ENCODE measurements around the gene YWHAB. TPM values are rescaled to one million over a fixed set of nuclear protein-coding genes. Genes with fewer than 3 reads are reported as not detected.
A peak's percentile ranks its signal among the peaks of the same experiment; 100 is the strongest.
"Not testable (repeated sequence)": the region's sequence is repeated elsewhere in the genome, so short reads cannot be mapped to it uniquely, and the experiment has no call there.

YWHAB gene
- total RNA-seq, 1 donor from 2014 or later: 158 TPM

GRCh38 chr20:44869471-44869870, 16.0 kb upstream of the YWHAB start:
- no peak for ATAC-seq

GRCh38 chr20:44882360-44882759, 3.1 kb upstream of the YWHAB start:
- not testable (repeated sequence) for ATAC-seq

- ATAC-seq: no peak
Observed at GRCh38 chr20:44883214-44883902, 2.1 kb upstream of the YWHAB start.

GRCh38 chr20:44884907-44885391, 556 bp upstream of the YWHAB start:
- ATAC-seq: no peak

GRCh38 chr20:44886266-44886651, 754 bp downstream of the YWHAB start:
- no peak for ATAC-seq

GRCh38 chr20:44886828-44887227, 1.3 kb downstream of the YWHAB start:
- ATAC-seq: no peak

- no peak for ATAC-seq
Observed at GRCh38 chr20:44887466-44887865, 2.0 kb downstream of the YWHAB start.

- ATAC-seq: peak; percentile 40
Observed at GRCh38 chr20:44888226-44889103, 3.0 kb downstream of the YWHAB start.

GRCh38 chr20:44891826-44892225, 6.3 kb downstream of the YWHAB start:
- no peak for ATAC-seq

- ATAC-seq: no peak
Observed at GRCh38 chr20:44894959-44895358, 9.5 kb downstream of the YWHAB start.

- no peak for ATAC-seq
Observed at GRCh38 chr20:44896583-44896982, 11.1 kb downstream of the YWHAB start.

- no peak for ATAC-seq
Observed at GRCh38 chr20:44897133-44897532, 11.6 kb downstream of the YWHAB start.

- peak; percentile 56 for ATAC-seq
Observed at GRCh38 chr20:44900231-44900854, 14.8 kb downstream of the YWHAB start.

- ATAC-seq: peak; percentile 44
Observed at GRCh38 chr20:44901974-44902373, 16.5 kb downstream of the YWHAB start.

- ATAC-seq: no peak
Observed at GRCh38 chr20:44904377-44904776, 18.9 kb downstream of the YWHAB start.

GRCh38 chr20:44908987-44909871, 23.7 kb downstream of the YWHAB start:
- ATAC-seq: no peak

- peak; percentile 89 for ATAC-seq
Observed at GRCh38 chr20:44909872-44910689, 24.6 kb downstream of the YWHAB start, which contains the start of gene PABPC1L. TSS of gene PABPC1L (plus strand) at chr20:44910060. CDS start at chr20:44910144, 84 bp downstream.

- peak; percentile 12 for ATAC-seq
Observed at GRCh38 chr20:44910690-44911262, 25.3 kb downstream of the YWHAB start.

GRCh38 chr20:44911264-44911921, 25.9 kb downstream of the YWHAB start:
- no peak for ATAC-seq

- ATAC-seq: no peak
Observed at GRCh38 chr20:44912189-44912588, 26.7 kb downstream of the YWHAB start.
